GM21717 (cell line): ENCODE data around the gene PLGRKT.
"Not testable (repeated sequence)": the region's sequence is repeated elsewhere in the genome, so short reads cannot be mapped to it uniquely, and the experiment has no call there.

Experiments
- ATAC-seq: cut with Tn5 transposase; IDR thresholded peaks from one replicate; pipeline ENCODE4 v1.9.1; 2021; ENCODE audit warnings: mild to moderate bottlenecking, moderate library complexity; ENCODE audit not compliant: unreplicated experiment

Gene PLGRKT, protein sequence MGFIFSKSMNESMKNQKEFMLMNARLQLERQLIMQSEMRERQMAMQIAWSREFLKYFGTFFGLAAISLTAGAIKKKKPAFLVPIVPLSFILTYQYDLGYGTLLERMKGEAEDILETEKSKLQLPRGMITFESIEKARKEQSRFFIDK

GRCh38 chr9:5437254-5438216 lies at the start of gene PLGRKT:
Gene PLGRKT, minus strand, starts transcription at chr9:5437925. Its CDS starts 5,948 bp downstream, at chr9:5431977.
- peak; percentile 90 for ATAC-seq

GRCh38 chr9:5486988-5487387 lies 49.3 kb upstream of the PLGRKT start:
- no peak for ATAC-seq

DNA sequence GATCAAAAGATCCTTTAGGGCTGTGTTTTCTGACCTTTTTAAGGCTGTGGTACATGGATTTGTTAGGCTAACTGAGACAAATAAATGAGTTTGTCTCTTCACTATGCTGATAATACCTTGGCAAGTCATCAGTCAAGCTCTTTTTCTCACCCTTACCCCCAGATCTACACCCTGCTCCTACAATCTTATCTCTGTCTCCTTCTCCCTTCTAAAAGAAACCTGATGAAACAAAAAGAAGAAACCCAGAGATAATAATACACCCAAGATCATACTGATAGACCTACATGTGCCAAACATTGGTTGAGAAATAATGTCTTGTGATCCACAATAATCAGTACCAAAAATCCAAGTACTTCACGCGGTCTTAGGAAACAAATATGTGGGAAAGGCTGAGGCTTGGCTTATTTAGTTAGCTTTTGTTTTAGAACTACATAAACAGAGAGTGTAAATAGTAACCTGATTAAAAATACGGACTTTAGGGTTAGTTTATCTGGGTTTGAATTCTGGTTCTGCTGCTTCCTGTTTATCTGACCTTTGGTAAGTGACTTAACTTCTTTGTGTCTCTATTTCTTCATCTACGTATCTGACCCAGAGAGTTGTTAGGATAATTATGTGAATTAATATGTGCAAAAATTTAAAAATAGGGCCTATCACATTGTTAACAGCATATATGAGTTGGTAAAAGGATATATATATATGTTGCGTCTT lies 47.8 kb upstream of the PLGRKT start:
- no peak for ATAC-seq

GRCh38 chr9:5483306-5483705 lies 45.6 kb upstream of the PLGRKT start:
- ATAC-seq = no peak

DNA sequence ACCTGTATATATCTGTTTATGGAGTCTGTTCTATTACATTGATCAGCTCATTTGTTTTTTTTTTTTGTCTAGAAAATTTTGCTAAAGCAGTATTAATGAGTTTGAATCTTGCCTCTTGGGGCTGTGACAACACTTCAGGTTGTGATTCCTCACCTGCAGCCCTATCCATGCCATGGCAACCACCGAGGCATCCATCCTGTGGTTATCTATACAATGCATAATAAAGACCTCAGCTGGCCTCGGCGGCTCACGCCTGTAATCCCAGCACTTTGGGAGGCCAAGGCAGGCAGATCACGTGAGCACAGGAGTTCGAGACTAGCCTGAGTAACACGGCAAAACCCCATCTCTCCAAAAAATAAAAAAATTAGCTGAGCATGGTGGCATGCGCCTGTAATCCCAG lies 44.5 kb upstream of the PLGRKT start:
- ATAC-seq = no peak

- no peak for ATAC-seq
These were observed 43.8 kb upstream of the PLGRKT start for GRCh38 chr9:5481322-5482040.

DNA sequence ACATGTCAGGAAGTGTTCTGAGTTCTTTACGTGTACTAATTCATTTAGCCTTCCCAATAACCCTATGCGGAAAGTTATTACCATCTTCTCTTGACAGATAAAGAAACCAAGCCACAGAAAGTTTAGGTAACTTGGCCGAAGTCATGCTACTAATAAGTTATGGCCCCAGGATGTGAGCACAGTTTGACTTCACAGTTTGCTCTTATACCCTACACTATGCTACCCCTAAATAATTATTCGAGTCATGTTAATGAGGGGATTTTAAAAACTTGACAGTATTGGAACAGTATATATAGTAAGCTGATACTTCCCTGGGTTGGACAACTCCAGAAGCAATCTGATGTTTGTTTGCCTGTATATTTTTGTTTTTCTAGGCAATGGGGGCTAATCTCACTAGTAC lies 43.2 kb upstream of the PLGRKT start:
- no peak for ATAC-seq

GRCh38 chr9:5479994-5480694 lies 42.4 kb upstream of the PLGRKT start:
- no peak for ATAC-seq

DNA sequence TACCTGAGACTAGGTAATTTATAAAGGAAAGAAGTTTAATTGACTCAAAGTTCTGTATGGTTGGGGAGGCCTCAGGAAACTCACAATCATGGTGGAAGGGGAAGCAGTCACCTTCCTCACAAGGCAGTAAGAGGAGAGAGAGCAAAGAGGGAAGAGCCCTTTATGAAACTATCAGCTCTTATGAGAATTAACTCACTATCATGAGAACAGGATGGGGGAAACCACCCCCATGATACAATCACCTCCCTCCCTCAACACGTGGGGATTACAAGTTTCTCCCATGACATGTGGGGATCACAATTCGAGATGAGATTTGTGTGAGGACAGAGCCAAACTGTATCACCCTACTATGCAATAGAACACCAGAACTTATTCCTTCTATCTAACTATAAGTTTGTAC lies 40.5 kb upstream of the PLGRKT start:
- no peak for ATAC-seq

DNA sequence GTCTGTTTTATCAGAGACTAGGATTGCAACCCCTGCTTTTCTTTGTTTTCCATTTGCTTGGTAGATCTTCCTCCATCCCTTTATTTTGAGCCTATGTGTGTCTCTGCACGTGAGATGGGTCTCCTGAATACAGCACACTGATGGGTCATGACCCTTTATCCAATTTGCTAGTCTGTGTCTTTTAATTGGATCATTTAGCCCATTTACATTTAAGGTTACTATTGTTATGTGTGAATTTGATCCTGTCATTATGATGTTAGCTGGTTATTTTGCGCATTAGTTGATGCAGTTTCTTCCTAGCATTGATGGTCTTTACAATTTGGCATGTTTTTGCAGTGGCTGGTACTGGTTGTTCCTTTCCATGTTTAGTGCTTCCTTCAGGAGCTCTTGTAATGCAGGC lies 37.9 kb upstream of the PLGRKT start:
- ATAC-seq = not testable (repeated sequence)

- no peak for ATAC-seq
These were observed 33.1 kb upstream of the PLGRKT start for GRCh38 chr9:5470816-5471215.

DNA sequence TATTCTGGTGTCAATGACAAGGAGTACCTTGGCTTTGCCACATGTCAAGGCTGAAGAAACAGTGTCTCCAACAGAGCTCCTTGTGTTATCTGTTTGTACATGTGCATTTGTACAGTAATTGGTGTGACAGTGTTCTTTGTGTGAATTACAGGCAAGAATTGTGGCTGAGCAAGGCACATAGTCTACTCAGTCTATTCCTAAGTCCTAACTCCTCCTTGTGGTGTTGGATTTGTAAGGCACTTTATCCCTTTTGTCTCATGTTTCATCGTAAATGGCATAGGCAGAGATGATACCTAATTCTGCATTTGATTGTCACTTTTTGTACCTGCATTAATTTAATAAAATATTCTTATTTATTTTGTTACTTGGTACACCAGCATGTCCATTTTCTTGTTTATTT lies 32.4 kb upstream of the PLGRKT start:
- ATAC-seq = no peak

GRCh38 chr9:5468850-5469249 lies 31.1 kb upstream of the PLGRKT start:
- no peak for ATAC-seq

- no peak for ATAC-seq
These were observed 29.0 kb upstream of the PLGRKT start for GRCh38 chr9:5466766-5467165.

GRCh38 chr9:5466005-5466404 lies 28.3 kb upstream of the PLGRKT start:
- ATAC-seq = no peak

DNA sequence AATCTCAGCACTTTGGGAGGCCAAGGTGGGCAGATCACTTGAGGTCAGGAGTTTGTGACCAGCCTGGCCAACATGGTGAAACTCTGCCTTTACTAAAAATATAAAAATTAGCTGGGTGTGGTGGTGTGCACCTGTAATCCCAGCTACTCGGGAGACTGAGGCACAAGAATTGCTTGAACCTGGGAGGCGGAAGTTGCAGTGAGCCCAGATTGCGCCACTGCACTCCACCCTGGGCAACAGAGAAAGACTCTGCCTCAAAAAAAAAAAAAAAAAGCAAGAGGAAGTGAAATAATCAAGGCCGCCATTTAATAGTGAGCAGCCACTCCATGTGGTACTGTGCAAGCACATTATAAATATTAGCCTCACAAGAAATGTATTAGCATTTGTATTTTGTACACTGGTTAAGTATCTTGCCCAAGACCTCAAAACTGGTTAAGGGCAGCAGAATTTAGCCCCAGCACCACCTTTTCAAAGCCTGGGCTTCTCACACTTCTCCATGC lies 27.2 kb upstream of the PLGRKT start:
- ATAC-seq = not testable (repeated sequence)

DNA sequence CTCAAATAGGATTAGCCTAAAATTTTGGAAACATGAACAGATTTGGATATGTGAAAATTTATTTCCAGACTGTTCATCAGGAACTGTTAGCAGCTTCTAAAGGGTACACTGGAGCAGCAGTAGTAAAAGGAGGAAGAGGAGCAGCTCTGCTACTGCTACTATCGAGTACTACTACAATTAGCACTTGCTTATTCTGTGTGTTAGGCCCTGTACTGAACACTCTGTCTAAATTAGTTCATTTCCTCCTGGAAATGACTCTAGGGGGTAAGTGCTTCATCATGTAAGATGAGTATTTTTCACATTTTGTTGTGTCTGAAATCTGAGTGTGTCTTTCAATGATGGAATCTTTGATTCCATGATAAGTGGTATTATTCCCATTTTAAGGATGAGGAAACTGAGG lies 22.4 kb upstream of the PLGRKT start:
- ATAC-seq = no peak

- peak; percentile 48 for ATAC-seq
These were observed 21.6 kb upstream of the PLGRKT start for GRCh38 chr9:5459289-5459829.

DNA sequence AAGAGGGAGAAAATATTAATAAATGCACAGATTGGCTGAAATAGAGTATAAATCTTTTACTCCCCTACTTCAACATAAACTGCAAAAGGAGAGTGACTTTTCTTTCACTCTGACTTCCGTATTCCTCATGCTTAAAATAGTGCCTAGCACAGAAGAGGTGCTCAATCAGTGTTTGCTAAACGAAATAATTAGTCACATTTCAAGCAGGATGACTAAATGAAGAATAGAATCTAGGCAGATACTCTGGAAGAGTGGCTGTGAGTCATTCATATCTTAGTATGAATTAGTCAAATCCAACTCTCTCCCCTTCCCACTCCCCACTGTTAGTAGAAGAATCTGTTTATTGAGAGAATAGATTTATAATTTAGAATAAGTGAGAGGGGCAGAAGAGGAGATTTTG lies 17.5 kb upstream of the PLGRKT start:
- peak; percentile 30 for ATAC-seq

GRCh38 chr9:5453673-5454072 lies 15.9 kb upstream of the PLGRKT start:
- ATAC-seq = no peak
